ENCODE results near the gene KNL1.
A peak's percentile ranks its signal among the peaks of the same experiment; 100 is the strongest.
"Not testable (repeated sequence)": the region's sequence is repeated elsewhere in the genome, so short reads cannot be mapped to it uniquely, and the experiment has no call there.

The KNL1 gene

GRCh38 chr15:40676906-40677305, 82.9 kb downstream of the KNL1 start:
- not testable (repeated sequence) for DNase-seq

- DNase-seq, result no peak
Observed at GRCh38 chr15:40680151-40680550, 86.1 kb downstream of the KNL1 start.

- not testable (repeated sequence) for DNase-seq
Observed at GRCh38 chr15:40680959-40681358, 86.9 kb downstream of the KNL1 start.

- DNase-seq, result no peak
Observed at GRCh38 chr15:40684381-40684780, 90.3 kb downstream of the KNL1 start.

GRCh38 chr15:40685376-40685775, 91.3 kb downstream of the KNL1 start:
- DNase-seq, result no peak

GRCh38 chr15:40688932-40689799, 95.1 kb downstream of the KNL1 start:
- no peak for DNase-seq

GRCh38 chr15:40691737-40692136, 97.7 kb downstream of the KNL1 start:
- no peak for DNase-seq

GRCh38 chr15:40693904-40694687, 100.0 kb downstream of the KNL1 start:
- no peak for DNase-seq

- DNase-seq, result peak; percentile 15 to 68
Observed at GRCh38 chr15:40694688-40695468, 100.8 kb downstream of the KNL1 start, which contains the start of gene RAD51. Gene RAD51 (plus strand): TSS chr15:40695174. CDS start chr15:40698759, 3,585 bp downstream.

GRCh38 chr15:40695469-40695890, 101.4 kb downstream of the KNL1 start:
- DNase-seq, result no peak

GRCh38 chr15:40696228-40696627, 102.2 kb downstream of the KNL1 start:
- DNase-seq, result no peak

GRCh38 chr15:40697916-40698315, 103.9 kb downstream of the KNL1 start:
- no peak for DNase-seq

- DNase-seq, result no peak
Observed at GRCh38 chr15:40702077-40702476, 108.0 kb downstream of the KNL1 start.

- DNase-seq, result no peak
Observed at GRCh38 chr15:40706121-40706520, 112.1 kb downstream of the KNL1 start.
